ENCODE results near the gene FBN3.

The FBN3 gene

DNA sequence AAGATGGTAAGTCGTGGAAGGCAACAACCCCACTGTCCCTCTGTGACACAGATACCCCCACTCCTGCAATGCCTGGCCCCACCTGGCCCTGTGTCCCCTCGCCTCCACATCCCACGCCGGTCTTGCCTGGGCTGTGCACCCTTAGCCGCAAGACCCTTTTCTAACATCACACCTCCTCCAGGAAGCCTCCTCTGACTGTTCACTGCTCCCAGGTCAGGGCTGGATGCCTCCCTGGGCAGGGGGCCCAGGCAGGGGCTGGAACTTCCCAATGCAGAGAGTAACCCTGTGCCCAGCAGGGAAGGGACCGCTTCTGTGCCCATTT is 1.3 kb downstream of the FBN3 start:
- DNase-seq = no peak

DNA sequence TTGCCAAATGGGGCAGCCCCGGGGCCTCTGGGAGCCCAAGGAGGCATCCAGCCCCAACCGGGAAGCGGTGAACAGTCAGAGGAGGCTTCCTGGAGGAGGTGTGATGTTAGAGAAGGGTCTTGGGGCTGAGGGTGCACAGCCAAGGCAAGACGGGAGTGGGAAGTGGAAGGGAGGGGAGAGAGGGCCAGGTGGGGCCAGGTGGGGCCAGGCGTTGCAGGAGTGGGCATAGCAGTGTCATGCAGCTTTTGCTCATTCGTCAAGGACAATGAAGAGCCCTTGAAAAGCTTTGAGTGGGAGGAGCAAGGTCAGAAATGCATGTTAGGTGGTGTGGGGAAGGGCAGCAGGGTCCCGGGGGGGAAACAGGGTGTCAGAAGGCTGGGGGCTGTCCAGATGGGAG is 1.8 kb downstream of the FBN3 start:
- no peak for DNase-seq

GRCh38 chr19:8146877-8147581 is 2.4 kb downstream of the FBN3 start:
- DNase-seq = no peak

DNA sequence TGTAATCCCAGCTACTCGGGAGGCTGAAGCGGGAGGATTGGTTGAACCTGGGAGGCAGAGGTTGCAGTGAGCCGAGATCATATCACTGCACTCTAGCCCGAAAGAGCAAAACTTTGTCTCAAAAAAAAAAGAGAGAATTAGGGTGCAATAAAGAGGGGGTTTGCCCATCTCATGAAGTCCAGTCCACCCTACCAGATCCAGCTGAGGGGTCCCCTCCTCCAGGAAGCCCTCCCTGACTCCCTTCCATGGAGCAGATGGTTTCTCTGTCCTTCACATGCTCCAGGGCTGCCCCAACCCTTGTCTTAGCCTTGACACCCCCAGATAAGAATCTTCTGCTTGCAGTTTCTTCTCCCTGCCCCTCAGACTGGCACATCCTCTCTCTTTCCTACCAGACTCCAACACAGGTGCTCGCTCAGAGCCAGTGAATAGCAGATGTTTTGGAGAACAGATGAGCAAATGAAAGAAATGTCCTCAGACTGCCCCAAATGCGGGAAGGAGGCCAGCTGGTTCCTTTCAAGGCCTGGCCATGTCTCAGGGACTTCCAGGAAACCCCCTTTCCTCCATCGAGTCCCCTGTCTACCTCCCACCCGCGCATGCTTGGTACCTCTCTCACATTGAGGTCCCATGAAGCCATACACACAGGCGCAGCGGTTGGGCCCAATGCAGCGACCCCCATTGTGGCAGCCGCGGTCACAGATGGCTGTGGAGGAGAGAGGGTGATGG is 5.0 kb downstream of the FBN3 start:
- DNase-seq = no peak

DNA sequence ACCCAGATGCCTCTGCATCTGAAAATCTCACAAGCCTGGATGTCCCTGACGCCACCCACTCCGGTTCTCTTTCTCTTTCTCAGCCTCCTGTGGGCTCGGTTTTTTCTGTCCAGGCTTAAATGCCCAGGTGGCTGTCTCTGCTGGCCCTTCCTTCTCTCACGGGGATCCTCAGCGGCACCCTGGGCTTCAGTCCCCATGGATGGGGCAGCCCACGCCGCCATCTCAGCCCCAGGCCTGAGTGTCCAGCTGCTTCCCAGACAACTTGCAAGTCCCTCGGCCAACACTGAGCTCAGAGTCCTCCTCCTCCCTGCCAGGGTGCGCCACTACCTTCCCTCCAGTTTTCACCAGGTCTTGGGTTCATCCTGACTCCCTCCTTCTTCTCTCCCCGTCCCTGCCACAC is 6.4 kb downstream of the FBN3 start:
- no peak for DNase-seq

- no peak for DNase-seq
Observed at GRCh38 chr19:8142513-8142900, 6.9 kb downstream of the FBN3 start.

DNA sequence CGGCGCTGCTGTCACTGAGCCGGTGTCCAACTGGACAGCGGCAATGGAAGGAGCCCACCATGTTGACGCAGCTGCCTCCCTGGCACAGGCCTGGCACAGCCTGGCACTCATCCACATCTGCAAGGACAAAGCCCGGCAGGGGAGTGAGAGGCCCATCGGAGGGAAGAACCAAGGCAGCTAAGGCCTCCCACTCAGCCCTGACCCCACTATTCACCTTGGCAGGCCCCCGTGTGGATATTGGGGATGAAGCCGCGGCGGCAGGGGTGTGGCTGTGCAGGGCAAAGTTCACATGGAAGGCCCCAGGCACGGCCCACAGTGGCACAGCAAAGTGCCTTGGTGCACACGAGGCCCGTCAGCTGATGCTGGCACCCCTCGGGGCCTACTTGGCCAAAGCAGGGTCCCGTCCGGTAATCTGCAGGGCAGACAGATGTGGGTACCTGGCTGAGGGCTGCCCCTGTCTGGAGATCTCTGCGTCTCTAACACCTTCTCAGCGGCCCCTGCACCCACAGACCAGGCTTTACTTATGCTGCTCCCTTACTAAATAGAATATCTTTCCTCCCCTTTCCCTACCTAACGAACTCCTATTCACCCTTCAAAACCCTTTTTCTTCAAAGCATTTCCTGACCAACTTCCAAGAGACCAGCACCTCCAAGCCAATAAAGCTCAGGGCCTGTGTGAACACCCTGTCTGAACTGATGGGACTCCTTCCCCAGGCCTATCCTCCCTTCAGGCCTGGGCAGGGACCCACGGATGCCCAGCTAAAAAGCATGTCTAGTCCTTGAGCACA is 7.5 kb downstream of the FBN3 start:
- DNase-seq = no peak

DNA sequence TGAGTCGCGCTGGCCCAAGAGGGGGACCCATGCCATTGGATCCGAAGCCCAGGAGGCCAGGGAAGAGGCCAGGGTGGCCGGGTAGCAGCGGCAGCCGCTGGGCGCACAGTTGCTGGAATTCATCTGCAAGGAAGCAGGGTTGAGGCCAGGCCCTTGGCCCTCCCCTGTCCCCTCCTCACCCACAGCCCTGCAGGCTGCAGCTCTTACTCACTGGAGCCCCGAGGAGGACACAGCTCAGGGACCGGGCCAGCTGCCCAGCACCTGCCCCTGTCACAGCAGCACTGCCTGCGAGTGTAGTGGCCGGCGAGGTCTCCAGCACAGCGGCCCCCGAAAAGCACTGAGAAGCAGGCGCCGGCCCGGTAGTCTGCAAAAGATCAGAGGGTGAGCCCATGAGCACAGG is 11.2 kb downstream of the FBN3 start:
- DNase-seq = no peak

GRCh38 chr19:8137425-8137824 is 12.0 kb downstream of the FBN3 start:
- no peak for DNase-seq

DNA sequence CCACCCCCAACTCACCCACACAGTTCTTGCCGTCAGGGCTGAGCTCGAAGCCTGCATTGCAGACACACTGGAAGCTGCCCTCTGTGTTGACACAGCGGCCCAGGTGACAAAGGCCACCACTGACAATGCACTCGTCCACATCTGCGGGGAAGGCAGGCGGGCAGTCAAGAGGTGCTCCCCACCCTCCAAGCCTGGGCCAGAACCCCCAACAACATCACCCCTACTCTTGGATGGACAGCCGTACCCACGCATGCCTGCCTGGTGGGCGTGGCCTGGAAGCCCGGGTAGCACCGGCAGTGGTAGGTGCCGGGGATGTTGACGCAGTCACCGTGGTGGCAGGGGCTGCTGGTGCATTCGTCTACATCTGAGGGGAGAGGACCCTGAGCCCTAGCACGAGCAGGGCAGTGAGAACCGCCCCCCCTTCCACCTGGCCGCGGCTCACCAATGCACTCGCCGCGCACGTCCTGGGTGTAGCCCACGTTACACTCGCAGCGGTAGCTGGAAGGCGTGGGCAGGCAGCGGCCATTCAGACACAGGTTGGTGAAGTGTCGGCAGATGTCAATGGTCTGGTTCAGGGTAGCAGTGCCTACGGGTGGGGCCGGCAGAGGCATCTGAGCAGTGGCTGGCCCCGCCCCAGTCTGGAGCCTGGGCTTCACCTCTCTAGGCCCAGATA is 13.3 kb downstream of the FBN3 start:
- DNase-seq = no peak

- no peak for DNase-seq
Observed at GRCh38 chr19:8132858-8133458, 16.4 kb downstream of the FBN3 start.

GRCh38 chr19:8131517-8131916 is 17.9 kb downstream of the FBN3 start:
- DNase-seq = no peak

DNA sequence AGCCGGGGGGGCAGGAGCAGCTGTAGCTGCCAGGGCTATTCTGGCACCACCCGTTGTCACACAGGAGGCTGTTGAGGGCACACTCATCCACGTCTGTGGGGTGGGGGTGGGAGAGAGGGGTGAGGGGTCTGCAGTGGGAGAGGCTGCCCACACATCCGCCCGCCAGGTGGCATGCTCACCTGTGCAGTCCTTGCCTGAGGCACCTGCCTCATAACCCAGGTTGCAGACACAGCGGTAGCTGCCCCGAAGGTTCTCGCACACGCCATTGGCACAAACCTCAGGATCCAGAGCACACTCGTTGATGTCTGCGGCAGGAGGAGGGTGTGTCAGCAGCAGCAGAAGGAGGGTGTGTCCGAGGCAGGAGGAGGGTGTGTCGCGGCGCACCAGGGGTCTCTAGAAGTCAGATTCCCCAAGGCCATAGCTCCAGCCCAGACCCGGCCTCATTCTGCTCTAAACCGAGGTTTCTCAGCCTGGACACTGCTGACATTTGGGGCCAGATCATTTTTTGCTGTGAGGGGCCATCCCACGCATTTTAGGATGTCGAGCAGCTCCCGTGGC is 20.3 kb downstream of the FBN3 start:
- DNase-seq = no peak

DNA sequence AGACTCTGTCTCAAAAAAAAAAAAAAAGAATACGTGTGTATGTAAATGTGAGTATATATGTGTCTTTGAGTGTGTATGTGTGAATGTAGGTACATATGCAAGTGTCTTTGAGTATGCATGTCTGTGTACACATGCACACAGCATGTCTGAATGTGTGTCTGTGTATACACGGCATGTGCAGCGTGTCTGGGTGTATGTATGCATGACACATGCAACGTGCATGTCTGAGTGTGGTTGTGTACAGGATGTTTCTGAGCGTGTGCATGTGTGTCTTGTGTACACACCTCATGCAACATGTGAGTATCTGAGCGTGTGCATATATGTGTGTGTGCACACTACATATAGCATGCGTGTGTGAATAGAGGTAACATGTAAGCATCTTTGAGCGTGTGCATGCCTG is 20.8 kb downstream of the FBN3 start:
- no peak for DNase-seq

GRCh38 chr19:8127311-8127710 is 22.1 kb downstream of the FBN3 start:
- no peak for DNase-seq

DNA sequence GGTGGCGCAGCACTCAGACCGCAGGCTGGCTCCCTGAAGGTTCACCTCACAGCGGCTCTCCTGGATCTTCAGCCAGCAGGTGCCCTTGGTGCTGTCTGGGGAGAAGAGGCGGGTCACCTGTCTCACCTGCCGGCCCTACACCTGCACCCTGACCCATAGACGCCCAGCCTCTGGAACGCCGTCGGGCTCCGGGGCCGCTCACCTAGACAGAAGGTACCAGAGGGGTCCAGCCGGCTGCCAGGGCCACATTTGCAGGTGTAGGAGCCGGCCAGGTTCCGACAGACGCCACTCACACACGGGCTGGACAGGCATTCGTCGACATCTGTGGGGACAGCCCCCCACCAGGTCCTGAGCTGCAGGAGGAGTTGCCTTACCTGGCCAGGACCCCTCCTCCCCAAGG is 22.9 kb downstream of the FBN3 start:
- DNase-seq = no peak

DNA sequence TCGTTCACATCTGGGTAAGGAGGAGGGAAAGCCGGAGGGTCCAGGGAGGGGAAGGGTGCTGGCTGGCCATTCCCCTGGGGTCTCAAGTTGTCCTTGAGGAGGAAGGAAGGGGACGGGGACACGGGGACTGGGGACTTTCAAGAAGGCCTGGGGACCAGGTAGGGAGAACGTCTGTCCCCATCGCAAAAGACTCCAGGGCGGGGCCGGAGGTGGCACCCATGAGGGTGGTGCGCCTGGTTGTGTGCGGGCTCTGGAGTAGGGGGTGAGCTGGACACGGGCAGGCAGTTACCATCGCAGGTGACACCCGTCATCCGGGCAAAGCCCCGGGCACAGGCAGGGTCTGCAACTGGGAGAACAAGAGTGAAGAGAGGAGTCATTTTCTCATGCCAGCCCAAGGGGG is 23.4 kb downstream of the FBN3 start:
- no peak for DNase-seq

- no peak for DNase-seq
Observed at GRCh38 chr19:8123683-8124082, 25.7 kb downstream of the FBN3 start.

- no peak for DNase-seq
Observed at GRCh38 chr19:8120636-8121480, 28.5 kb downstream of the FBN3 start.

GRCh38 chr19:8117991-8118390 is 31.4 kb downstream of the FBN3 start:
- no peak for DNase-seq

DNA sequence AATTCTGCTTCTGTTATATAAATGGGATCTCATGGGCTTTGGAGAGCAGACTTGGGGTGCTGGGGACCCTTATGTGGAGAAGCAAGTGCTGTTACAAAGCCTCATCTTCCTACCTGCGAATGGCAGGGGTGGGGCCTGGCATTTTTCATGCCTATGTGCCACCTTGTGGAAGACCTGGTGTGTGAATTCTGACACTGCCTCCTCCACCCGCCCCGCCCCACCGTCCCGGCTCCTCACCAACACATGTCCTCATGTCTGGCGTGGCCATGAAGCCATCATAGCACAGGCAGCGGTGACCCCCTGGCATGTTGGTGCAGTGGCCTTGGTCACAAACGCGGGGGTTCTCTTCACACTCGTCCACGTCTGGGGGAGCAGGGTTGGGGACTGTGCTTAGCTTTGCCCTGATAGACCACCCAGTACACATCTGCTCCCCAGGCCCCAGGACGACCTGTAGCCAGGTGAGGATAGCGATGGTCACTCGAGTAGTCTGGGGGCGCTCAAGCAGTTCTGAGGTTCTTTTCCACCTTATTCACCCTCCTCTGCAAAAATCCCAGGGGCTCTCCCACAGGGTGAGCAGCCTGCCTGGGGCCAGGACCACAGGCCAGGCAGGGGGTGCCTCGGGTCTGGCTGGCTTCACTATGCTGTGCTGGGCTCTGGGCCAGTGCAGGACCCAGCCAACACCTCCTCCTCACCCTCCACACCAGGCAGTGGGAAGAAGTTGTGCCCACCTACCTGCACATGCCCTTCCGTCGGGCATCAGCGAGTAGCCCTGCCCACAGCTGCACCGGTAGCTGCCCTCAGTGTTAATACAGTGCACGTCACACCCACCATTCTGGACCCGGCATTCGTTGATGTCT is 32.7 kb downstream of the FBN3 start:
- DNase-seq = no peak

Measured in GF-D8 (cell line).